HepG2 (cell line): ENCODE data around the gene TGM6. TPM values are rescaled to one million over a fixed set of nuclear protein-coding genes. Genes with fewer than 3 reads are reported as not detected.

Experiments used
- ATF5 ChIP-seq: sonication (generic); formaldehyde crosslinking; IDR thresholded peaks from 2 replicates; pipeline ENCODE4 v1.4.0; 2020; ENCODE audit warnings: mild to moderate bottlenecking, low read depth, missing genetic modification reagents
- BRF2 ChIP-seq: sonication (generic); formaldehyde crosslinking; IDR thresholded peaks from 2 replicates; pipeline ENCODE4 v1.8.1; 2022; ENCODE audit warnings: mild to moderate bottlenecking, missing genetic modification reagents
- CSRNP2 ChIP-seq: sonication (generic); formaldehyde crosslinking; conservative IDR thresholded peaks from 2 replicates; pipeline ENCODE4 v1.8.0; 2022; ENCODE audit warnings: low read depth, missing genetic modification reagents
- EHMT2 ChIP-seq: fragments of 200-600 bp; sonication (generic); IDR thresholded peaks from 2 replicates; pipeline ENCODE4 v1.7.0; 2017; ENCODE audit warnings: antibody characterized with exemption, low read depth, low read length, borderline replicate concordance
- GFI1 ChIP-seq: sonication (generic); formaldehyde crosslinking; IDR thresholded peaks from 2 replicates; pipeline ENCODE4 v1.5.0; 2020; ENCODE audit warnings: missing genetic modification reagents, mild to moderate bottlenecking, borderline replicate concordance
- HMG20A ChIP-seq: IDR thresholded peaks from 2 replicates; pipeline ENCODE4 v1.6.1; 2016; ENCODE audit warnings: borderline replicate concordance
- MAZ ChIP-seq, 2 experiments: sonication (generic) in 1 of 2; formaldehyde crosslinking in 1 of 2; IDR thresholded peaks; 2 replicates each; pipeline versions ENCODE4 v1.5.0 to v1.6.1; 2012 to 2020; ENCODE audit warnings: low read depth in 2 of 2, mild to moderate bottlenecking in 2 of 2, borderline replicate concordance in 1 of 2, improper control_type of control experiment in 1 of 2, low read length in 1 of 2, missing genetic modification reagents in 1 of 2, moderate library complexity in 1 of 2
- MZF1 ChIP-seq: sonication (generic); formaldehyde crosslinking; IDR thresholded peaks from 2 replicates; pipeline ENCODE4 v1.8.1; 2023; ENCODE audit warnings: mild to moderate bottlenecking, missing genetic modification reagents, borderline replicate concordance
- NCOA2 ChIP-seq: sonication (generic); formaldehyde crosslinking; IDR thresholded peaks from 2 replicates; pipeline ENCODE4 v1.8.0; 2022; ENCODE audit warnings: inconsistent platforms
- NONO ChIP-seq, 2 experiments: fragments of 450-650 bp in 1 of 2; sonication (generic) in 1 of 2; formaldehyde crosslinking in 1 of 2; IDR thresholded peaks in 1 of 2; conservative IDR thresholded peaks in 1 of 2; 2 replicates each; pipeline versions ENCODE4 v1.6.1 to v1.8.0; 2017 to 2022; ENCODE audit warnings: mild to moderate bottlenecking in 1 of 2, missing genetic modification reagents in 1 of 2, moderate library complexity in 1 of 2
- RXRB ChIP-seq: IDR thresholded peaks from 2 replicates; pipeline ENCODE4 v1.6.1; 2016; ENCODE audit warnings: borderline replicate concordance, missing genetic modification reagents, missing compliant biosample characterization
- SMAD1 ChIP-seq: sonication (generic); formaldehyde crosslinking; IDR thresholded peaks from 2 replicates; pipeline ENCODE4 v1.4.0; 2020; ENCODE audit warnings: missing genetic modification reagents, low read depth, mild to moderate bottlenecking, borderline replicate concordance
- TIGD3 ChIP-seq: sonication (generic); formaldehyde crosslinking; IDR thresholded peaks from 2 replicates; pipeline ENCODE4 v1.5.1; 2020; ENCODE audit warnings: mild to moderate bottlenecking, missing genetic modification reagents, borderline replicate concordance
- U2AF2 ChIP-seq: fragments of 200-400 bp; formaldehyde crosslinking; IDR thresholded peaks from 2 replicates; pipeline ENCODE4 v1.6.1; 2017; ENCODE audit warnings: low read depth, mild to moderate bottlenecking, low read length
- XRCC5 ChIP-seq: fragments of 200-400 bp; formaldehyde crosslinking; optimal IDR thresholded peaks from 2 replicates; pipeline ENCODE3; 2017; ENCODE audit warnings: mild to moderate bottlenecking, low read length
- ZBTB8A ChIP-seq: sonication (generic); formaldehyde crosslinking; IDR thresholded peaks from 2 replicates; pipeline ENCODE4 v1.4.0; 2020; ENCODE audit warnings: mild to moderate bottlenecking, low read depth, missing genetic modification reagents, borderline replicate concordance
- ZNF143 ChIP-seq: sonication (generic); formaldehyde crosslinking; IDR thresholded peaks from 2 replicates; pipeline ENCODE4 v1.4.0; 2020; ENCODE audit warnings: missing genetic modification reagents
- ZNF251 ChIP-seq: sonication (generic); formaldehyde crosslinking; IDR thresholded peaks from 2 replicates; pipeline ENCODE4 v1.9.0; 2021; ENCODE audit warnings: mild to moderate bottlenecking, missing genetic modification reagents
- ZSCAN30 ChIP-seq: sonication (generic); formaldehyde crosslinking; IDR thresholded peaks from 2 replicates; pipeline ENCODE4 v1.5.0; 2020; ENCODE audit warnings: mild to moderate bottlenecking, missing genetic modification reagents
- polyA plus RNA-seq, 8 experiments: library from polyadenylated mRNA; depleted of rRNA in 3 of 8; stranded (reverse) in 7 of 8; unstranded in 1 of 8; fragments of >200 nt; fragmentation: Illumina TruSeq in 4 of 8; extraction: Trizol in 4 of 8; gene quantifications; 2 replicates each; pipeline versions ENCODE4 v1.2.1 to v1.2.3, GENCODE V29; 2011 to 2016; ENCODE audit warnings: low read depth in 4 of 8, missing spikeins in 1 of 8, mixed read lengths in 1 of 8; ENCODE audit not compliant: insufficient read depth in 1 of 8
- total RNA-seq, 5 experiments: library from RNA; depleted of rRNA; stranded (reverse); fragments of >200 nt; fragmentation: Illumina TruSeq; extraction: Trizol; gene quantifications; 2 replicates each; pipeline ENCODE4 v1.2.3, GENCODE V29; 2016; ENCODE audit warnings: low read depth in 1 of 5
- TF ChIP-seq, protein P1 (sequence below): sonication (generic); formaldehyde crosslinking; IDR thresholded peaks from 2 replicates; pipeline ENCODE4 v1.8.1; 2023; ENCODE audit warnings: missing genetic modification reagents, mild to moderate bottlenecking, borderline replicate concordance
- TF ChIP-seq, protein P2 (sequence below): IDR thresholded peaks from 2 replicates; pipeline ENCODE4 v1.6.1; 2016

TGM6 gene
- total and polyA plus RNA-seq, 2 of the 13 experiments (the other 11 are each of a cell fraction or from before 2014, with no cell fraction given) = not detected

GRCh38 chr20:2470423-2471193 lies 89.9 kb downstream of the TGM6 start, which contains the start of gene SNRPB (continued):
- TF ChIP-seq TIGD3 (CRISPR knock-in tag) (peak; percentile 99), MZF1 (CRISPR knock-in tag) (peak; percentile 94), HMG20A (CRISPR knock-in tag) (peak; percentile 58; the same call in 1 of the 2 replicates), RXRB (CRISPR knock-in tag) (peak; percentile 93), MAZ (IDR thresholded peaks at IDR 0.05; ENCODE audit: borderline replicate concordance, low read depth, low read length) (peak; percentile 80; the same call in 1 of the 2 replicates), MAZ (CRISPR knock-in tag; IDR thresholded peaks at IDR 0.05; ENCODE audit: low read depth) (peak; percentile 98), NCOA2 (CRISPR knock-in tag) (peak; percentile 85), U2AF2 (peak; percentile 89; the same call in 1 of the 2 replicates), ZNF143 (CRISPR knock-in tag) (peak; percentile 83), CSRNP2 (no peak), NONO (IDR thresholded peaks at IDR 0.05) (no peak), NONO (CRISPR knock-in tag; conservative IDR thresholded peaks at IDR 0.05) (peak; percentile 99), ZBTB8A (CRISPR knock-in tag) (peak; percentile 98), GFI1 (CRISPR knock-in tag) (peak; percentile 96), ZSCAN30 (CRISPR knock-in tag) (peak; percentile 99), EHMT2 (no peak; the same call in 1 of the 2 replicates), BRF2 (CRISPR knock-in tag) (peak; percentile 99), SMAD1 (CRISPR knock-in tag) (peak; percentile 98), ZNF251 (CRISPR knock-in tag) (peak; percentile 92), ATF5 (CRISPR knock-in tag) (peak; percentile 98), XRCC5 (peak; percentile 100)
- TF ChIP-seq, protein P1, sequence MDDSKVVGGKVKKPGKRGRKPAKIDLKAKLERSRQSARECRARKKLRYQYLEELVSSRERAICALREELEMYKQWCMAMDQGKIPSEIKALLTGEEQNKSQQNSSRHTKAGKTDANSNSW (CRISPR knock-in tag) = peak; percentile 83
- TF ChIP-seq, protein P2, sequence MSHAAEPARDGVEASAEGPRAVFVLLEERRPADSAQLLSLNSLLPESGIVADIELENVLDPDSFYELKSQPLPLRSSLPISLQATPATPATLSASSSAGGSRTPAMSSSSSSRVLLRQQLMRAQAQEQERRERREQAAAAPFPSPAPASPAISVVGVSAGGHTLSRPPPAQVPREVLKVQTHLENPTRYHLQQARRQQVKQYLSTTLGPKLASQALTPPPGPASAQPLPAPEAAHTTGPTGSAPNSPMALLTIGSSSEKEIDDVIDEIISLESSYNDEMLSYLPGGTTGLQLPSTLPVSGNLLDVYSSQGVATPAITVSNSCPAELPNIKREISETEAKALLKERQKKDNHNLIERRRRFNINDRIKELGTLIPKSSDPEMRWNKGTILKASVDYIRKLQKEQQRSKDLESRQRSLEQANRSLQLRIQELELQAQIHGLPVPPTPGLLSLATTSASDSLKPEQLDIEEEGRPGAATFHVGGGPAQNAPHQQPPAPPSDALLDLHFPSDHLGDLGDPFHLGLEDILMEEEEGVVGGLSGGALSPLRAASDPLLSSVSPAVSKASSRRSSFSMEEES = peak; percentile 88
